ENCODE results near the gene SYNC.

DNA sequence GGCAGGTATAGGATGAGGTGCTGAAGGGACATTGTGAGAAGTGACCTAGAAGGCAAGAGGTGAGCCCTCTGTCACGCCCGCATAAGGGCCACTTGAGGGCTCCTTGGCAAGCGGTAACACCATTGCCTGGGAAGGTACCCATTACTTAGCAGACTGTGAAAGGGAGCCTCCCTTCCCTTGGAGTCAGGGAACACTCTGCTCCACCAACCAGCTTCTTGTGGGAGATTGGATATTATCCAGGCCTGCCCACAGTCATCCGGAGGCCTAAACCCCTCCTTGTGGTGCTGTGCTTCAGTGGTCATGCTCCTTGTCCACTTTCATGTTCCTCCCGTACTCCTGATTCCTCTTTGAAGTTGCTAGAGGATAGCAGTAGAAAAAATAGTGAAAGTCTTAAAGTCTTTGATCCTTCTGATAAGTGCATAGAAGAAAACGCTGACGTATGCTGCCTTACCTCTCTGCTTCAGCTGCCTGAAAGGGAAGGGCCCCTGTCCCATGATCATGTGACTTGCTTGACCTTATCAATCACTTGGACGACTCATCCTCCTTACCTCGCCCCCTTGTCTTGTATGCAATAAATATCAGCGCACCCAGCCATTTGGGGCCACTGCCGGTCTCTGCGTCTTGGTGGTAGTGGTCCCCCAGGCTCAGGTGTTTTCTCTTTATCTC lies 35.5 kb downstream of the SYNC start:
- TF ChIP-seq, protein P1, sequence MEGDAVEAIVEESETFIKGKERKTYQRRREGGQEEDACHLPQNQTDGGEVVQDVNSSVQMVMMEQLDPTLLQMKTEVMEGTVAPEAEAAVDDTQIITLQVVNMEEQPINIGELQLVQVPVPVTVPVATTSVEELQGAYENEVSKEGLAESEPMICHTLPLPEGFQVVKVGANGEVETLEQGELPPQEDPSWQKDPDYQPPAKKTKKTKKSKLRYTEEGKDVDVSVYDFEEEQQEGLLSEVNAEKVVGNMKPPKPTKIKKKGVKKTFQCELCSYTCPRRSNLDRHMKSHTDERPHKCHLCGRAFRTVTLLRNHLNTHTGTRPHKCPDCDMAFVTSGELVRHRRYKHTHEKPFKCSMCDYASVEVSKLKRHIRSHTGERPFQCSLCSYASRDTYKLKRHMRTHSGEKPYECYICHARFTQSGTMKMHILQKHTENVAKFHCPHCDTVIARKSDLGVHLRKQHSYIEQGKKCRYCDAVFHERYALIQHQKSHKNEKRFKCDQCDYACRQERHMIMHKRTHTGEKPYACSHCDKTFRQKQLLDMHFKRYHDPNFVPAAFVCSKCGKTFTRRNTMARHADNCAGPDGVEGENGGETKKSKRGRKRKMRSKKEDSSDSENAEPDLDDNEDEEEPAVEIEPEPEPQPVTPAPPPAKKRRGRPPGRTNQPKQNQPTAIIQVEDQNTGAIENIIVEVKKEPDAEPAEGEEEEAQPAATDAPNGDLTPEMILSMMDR (conservative IDR thresholded peaks at IDR 0.05): no peak
- TF ChIP-seq EZH2 (IDR thresholded peaks at IDR 0.05; ENCODE audit: low read depth): no peak
